Bronchial epithelial cell (primary cell): ENCODE data around the gene CD300LB. TPM values are rescaled to one million over a fixed set of nuclear protein-coding genes. Genes with fewer than 3 reads are reported as not detected.

Source experiments
- DNase-seq: peaks from one replicate; pipeline ENCODE4 v3.0.0-alpha.2; 2010; ENCODE audit warnings: low read depth
- FAIRE-seq: peaks from 2 replicates; lab custom pipeline; 2011; peaks lifted over from hg19 to GRCh38; lab: Jason Lieb, UNC
- H3K27me3 ChIP-seq: 2 replicates; pipeline ENCODE4 v1.5.1; 2011; ENCODE audit warnings: low read length; ENCODE audit not compliant: control insufficient read depth, insufficient read depth
- H3K36me3 ChIP-seq: 2 replicates; pipeline ENCODE4 v1.5.1; 2011; ENCODE audit warnings: low read length; ENCODE audit not compliant: control insufficient read depth, insufficient read depth
- H3K4me3 ChIP-seq: 2 replicates; pipeline ENCODE4 v1.5.1; 2011; ENCODE audit warnings: mild to moderate bottlenecking, low read depth, low read length, control low read depth
- total RNA-seq: library from RNA; depleted of rRNA; stranded (reverse); fragments of >200 nt; gene quantifications from 2 replicates; pipeline ENCODE4 v1.2.1, GENCODE V29; 2014
- TF ChIP-seq, protein P1 (sequence below): IDR thresholded peaks from 2 replicates; pipeline ENCODE4 v1.5.1; 2011; ENCODE audit warnings: mild to moderate bottlenecking, moderate library complexity, low read length, control low read depth, inconsistent platforms; ENCODE audit not compliant: insufficient read depth, severe bottlenecking

CD300LB gene
- total RNA-seq, 1 donor from 2014 or later: not detected

GRCh38 chr17:74516561-74517328 lies 14.5 kb downstream of the CD300LB start:
- DNase-seq (no peak), FAIRE-seq (no peak)
- Histone ChIP-seq H3K4me3 (no peak overlapping the region), H3K36me3 (no peaks in the 10 kb centered on the region), H3K27me3 (no peaks in the 10 kb centered on the region)
- TF ChIP-seq, protein P1, sequence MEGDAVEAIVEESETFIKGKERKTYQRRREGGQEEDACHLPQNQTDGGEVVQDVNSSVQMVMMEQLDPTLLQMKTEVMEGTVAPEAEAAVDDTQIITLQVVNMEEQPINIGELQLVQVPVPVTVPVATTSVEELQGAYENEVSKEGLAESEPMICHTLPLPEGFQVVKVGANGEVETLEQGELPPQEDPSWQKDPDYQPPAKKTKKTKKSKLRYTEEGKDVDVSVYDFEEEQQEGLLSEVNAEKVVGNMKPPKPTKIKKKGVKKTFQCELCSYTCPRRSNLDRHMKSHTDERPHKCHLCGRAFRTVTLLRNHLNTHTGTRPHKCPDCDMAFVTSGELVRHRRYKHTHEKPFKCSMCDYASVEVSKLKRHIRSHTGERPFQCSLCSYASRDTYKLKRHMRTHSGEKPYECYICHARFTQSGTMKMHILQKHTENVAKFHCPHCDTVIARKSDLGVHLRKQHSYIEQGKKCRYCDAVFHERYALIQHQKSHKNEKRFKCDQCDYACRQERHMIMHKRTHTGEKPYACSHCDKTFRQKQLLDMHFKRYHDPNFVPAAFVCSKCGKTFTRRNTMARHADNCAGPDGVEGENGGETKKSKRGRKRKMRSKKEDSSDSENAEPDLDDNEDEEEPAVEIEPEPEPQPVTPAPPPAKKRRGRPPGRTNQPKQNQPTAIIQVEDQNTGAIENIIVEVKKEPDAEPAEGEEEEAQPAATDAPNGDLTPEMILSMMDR: no peak

DNA sequence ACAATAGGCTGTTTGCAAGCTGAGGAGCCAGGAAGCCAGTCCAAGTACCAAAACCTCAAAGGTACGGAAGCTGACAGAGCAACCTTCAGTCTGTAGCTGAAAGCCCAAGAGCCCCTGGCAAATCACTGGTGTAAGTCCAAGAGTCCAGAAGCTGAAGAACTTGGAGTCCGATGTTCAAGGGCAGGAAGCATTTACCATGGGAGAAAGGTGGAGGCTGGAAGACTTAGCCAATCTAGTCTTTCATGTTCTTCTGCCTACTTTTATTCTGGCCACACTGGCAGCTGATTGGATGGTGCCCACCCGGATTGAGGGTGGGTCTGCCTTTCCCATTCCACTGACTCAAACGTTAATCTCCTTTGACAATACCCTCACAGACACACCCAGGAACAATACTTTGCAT lies 15.3 kb downstream of the CD300LB start:
- Histone ChIP-seq H3K4me3 (no peak overlapping the region), H3K36me3 (no peaks in the 10 kb centered on the region), H3K27me3 (no peaks in the 10 kb centered on the region)
- no peak for DNase-seq
- TF ChIP-seq, protein P1: no peak
- no peak for FAIRE-seq

DNA sequence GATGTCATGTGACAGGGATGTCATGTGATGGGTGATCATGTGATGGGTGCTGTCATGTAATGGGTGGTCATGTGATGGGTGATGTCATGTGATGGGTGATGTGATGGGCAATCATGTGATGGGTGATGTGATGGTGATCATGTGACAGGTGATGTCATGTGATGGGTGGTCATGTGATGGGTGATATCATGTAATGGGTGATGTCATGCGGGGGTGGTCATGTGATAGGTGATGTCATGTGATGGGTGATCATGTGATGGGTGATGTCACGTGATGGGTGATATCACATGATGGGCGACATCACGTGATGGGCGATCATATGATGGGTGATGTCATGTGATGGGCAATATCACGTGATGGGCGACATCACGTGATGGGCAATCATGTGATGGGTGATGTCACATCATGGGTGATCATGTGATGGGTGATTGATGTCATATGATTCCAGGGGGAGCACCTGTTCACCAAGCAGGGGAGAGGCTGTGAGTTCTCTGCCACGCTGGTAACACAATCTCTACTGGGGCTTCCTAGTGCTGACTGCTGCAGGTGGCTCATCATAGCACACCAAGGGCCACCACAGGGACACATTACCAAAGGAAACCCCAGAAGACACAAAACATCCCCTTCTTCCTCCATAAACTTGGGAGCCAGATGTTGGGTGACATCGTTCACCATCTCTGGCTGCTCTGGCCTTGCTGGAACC lies 16.5 kb downstream of the CD300LB start:
- FAIRE-seq (no peak), DNase-seq (no peak)
- no peaks in the 10 kb centered on the region for H3K27me3 ChIP-seq
- no peaks in the 10 kb centered on the region for H3K36me3 ChIP-seq
- TF ChIP-seq, protein P1: no peak
- H3K4me3 ChIP-seq: no peak overlapping the region

DNA sequence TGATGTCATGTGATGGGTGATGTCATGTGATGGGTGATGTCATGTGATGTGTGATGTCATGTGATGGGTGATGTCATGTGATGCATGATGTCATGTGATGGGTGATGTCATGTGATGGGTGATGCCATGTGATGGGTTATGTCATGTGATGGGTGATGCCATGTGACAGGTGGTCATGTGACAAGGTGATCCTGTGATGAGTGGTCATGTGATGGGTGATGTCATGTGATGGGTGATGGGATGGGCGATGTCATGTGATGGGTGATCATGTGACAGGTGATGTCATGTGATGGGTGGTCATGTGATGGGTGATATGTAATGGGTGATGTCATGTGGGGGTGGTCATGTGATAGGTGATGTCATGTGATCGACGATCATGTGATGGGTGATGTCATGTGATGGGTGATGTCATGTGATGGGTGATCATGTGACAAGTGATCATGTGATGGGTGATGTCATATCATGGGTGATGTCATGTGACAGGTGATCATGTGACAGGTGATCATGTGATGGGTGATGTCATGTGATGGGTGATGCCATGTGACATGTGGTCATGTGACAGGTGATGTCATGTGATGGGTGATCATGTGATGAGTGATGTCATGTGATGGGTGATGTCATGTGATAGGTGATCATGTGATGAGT lies 17.2 kb downstream of the CD300LB start:
- FAIRE-seq: peak; percentile 100

DNA sequence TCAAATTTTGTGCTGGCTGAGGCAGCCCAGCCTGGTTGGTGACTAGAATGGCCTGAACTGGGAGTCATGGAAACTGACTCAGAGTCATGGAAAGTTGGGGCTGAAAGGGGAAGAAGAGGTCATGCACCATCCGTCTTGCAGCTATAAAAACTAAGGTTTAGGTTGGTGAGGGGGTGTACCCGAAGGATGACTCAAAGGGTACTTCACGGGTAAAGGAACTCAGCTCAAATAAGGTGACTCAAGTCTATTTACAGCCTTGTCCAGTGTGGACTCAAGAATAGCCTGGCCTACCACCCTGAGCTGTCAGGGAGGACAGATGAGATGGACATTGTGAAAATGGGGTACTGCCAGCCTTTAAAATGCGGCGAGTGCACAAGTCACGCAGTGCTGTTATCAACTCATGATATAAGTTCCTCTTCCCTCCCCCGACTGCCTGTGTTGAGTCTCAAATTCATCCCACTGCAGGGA lies 18.6 kb downstream of the CD300LB start:
- no peaks in the 10 kb centered on the region for H3K36me3 ChIP-seq
- DNase-seq: peak; percentile 29
- H3K27me3 ChIP-seq: no peaks in the 10 kb centered on the region
- TF ChIP-seq, protein P1: no peak
- FAIRE-seq: no peak
- H3K4me3 ChIP-seq: no peak overlapping the region

More for the DNA sequence above, 17.2 kb downstream of the CD300LB start:
- H3K4me3 ChIP-seq: no peak overlapping the region
- DNase-seq: peak; percentile 44
- no peaks in the 10 kb centered on the region for H3K27me3 ChIP-seq
- TF ChIP-seq, protein P1: no peak
- no peaks in the 10 kb centered on the region for H3K36me3 ChIP-seq
